ENCODE measurements around the gene ATP23. TPM values are rescaled to one million over a fixed set of nuclear protein-coding genes. Genes with fewer than 3 reads are reported as not detected.

Gene ATP23
- total RNA-seq, 1 experiment from 2014 or later, result 4.7 TPM

- H3K27ac Mint-ChIP-seq, result no peak overlapping the region
- Histone ChIP-seq H4K91ac (ENCODE audit: insufficient read length, low read depth, low read length) (no peak overlapping the region), H3K27me3 (ENCODE audit: insufficient read depth, low read length) (no peaks in the 10 kb centered on the region), H2AK5ac (ENCODE audit: insufficient read length, low read length) (no peak overlapping the region), H3K56ac (ENCODE audit: insufficient read length, low read depth, low read length) (no peak overlapping the region), H2BK15ac (ENCODE audit: low read depth, low read length) (no peak overlapping the region), H3K4me1 (ENCODE audit: insufficient read depth, low read length) (no peaks in the 10 kb centered on the region), H2BK20ac (ENCODE audit: low read depth, low read length, poor library complexity, severe bottlenecking) (no peak overlapping the region), H3K14ac (ENCODE audit: insufficient read depth, low read length) (no peak overlapping the region), H3T11ph (ENCODE audit: low read length) (no peak overlapping the region), H2BK12ac (ENCODE audit: insufficient read length, low read depth, low read length) (no peak overlapping the region), H3K79me1 (ENCODE audit: insufficient read depth, low read depth, low read length, poor library complexity, severe bottlenecking) (no peaks in the 10 kb centered on the region), H4K8ac (replicated peaks; ENCODE audit: insufficient read length, low read depth, low read length) (no peak overlapping the region), H3K18ac (ENCODE audit: insufficient read length, low read depth, low read length) (no peak overlapping the region), H3K79me2 (ENCODE audit: insufficient read depth, low read length) (no peaks in the 10 kb centered on the region), H3K4ac (ENCODE audit: low read depth, low read length) (no peak overlapping the region), H3K23me2 (ENCODE audit: insufficient read length, low read depth, low read length, poor library complexity, severe bottlenecking) (no peaks in the 10 kb centered on the region), H2AFZ (ENCODE audit: low read length) (no peak overlapping the region), H4K5ac (ENCODE audit: insufficient read length, low read depth, low read length) (no peak overlapping the region), H3K9me3 (ENCODE audit: control insufficient read depth, low read depth, low read length) (no peaks in the 10 kb centered on the region), H4K20me1 (ENCODE audit: control insufficient read depth, insufficient read depth, insufficient read length) (no peaks in the 10 kb centered on the region), H3K4me2 (ENCODE audit: insufficient read depth, insufficient read length, low read length) (no peak overlapping the region), H3K23ac (ENCODE audit: insufficient read length, low read depth, low read length) (no peak overlapping the region), H2BK5ac (ENCODE audit: insufficient read length, low read length) (no peak overlapping the region), H3K27ac (ENCODE audit: insufficient read length, low read depth, low read length) (no peak overlapping the region), H3K9ac (ENCODE audit: extremely low read depth, insufficient read length, low read length) (no peak overlapping the region), H2BK120ac (ENCODE audit: low read depth, low read length, poor library complexity, severe bottlenecking) (no peak overlapping the region)
- H3K4me3 Mint-ChIP-seq, result no peak overlapping the region
- no peaks in the 10 kb centered on the region; a peak in 1 of 7 replicates for H3K36me3 Mint-ChIP-seq (ENCODE audit: insufficient read depth in 1 of 3, low read depth in 3 of 3)
- no peaks in the 10 kb centered on the region for H3K4me1 Mint-ChIP-seq
- no peaks in the 10 kb centered on the region; a peak in 1 of 5 replicates for H3K9me3 Mint-ChIP-seq
- H3K27me3 Mint-ChIP-seq (ENCODE audit: low read depth), result no peaks in the 10 kb centered on the region
- DNase-seq, result no peak
- TF ChIP-seq CTCF (conservative IDR thresholded peaks at IDR 0.05), result no peak
Observed at GRCh38 chr12:57985685-57986084, 44.3 kb downstream of the ATP23 start.
